H9 (cell line): ENCODE results near the gene DPF3. TPM values are rescaled to one million over a fixed set of nuclear protein-coding genes. Genes with fewer than 3 reads are reported as not detected.

Experiments
- DNase-seq: peaks from one replicate; pipeline ENCODE4 v3.0.0-alpha.2; 2017
- H2AFZ ChIP-seq: one replicate; pipeline ENCODE4 v1.6.1; 2013; ENCODE audit warnings: mild to moderate bottlenecking, low read length, control low read depth, moderate library complexity
- H2AK5ac ChIP-seq: 2 replicates; pipeline ENCODE4 v1.6.1; 2013; ENCODE audit warnings: low read length, control low read depth, mixed read lengths; ENCODE audit not compliant: insufficient read length
- H2BK120ac ChIP-seq: one replicate; pipeline ENCODE4 v1.6.1; 2013; ENCODE audit warnings: low read depth, mild to moderate bottlenecking, low read length, control low read depth, inconsistent platforms; ENCODE audit not compliant: poor library complexity, severe bottlenecking
- H2BK12ac ChIP-seq: 2 replicates; pipeline ENCODE4 v1.6.1; 2013; ENCODE audit warnings: low read length, control low read depth, mixed read lengths, low read depth; ENCODE audit not compliant: insufficient read length
- H2BK15ac ChIP-seq: 2 replicates; pipeline ENCODE4 v1.6.1; 2013; ENCODE audit warnings: low read depth, low read length, control low read depth
- H2BK20ac ChIP-seq: one replicate; pipeline ENCODE4 v1.6.1; 2013; ENCODE audit warnings: low read depth, mild to moderate bottlenecking, low read length, control low read depth, inconsistent platforms; ENCODE audit not compliant: poor library complexity, severe bottlenecking
- H2BK5ac ChIP-seq: 2 replicates; pipeline ENCODE4 v1.6.1; 2013; ENCODE audit warnings: low read length, control low read depth, mixed read lengths; ENCODE audit not compliant: insufficient read length
- H3K14ac ChIP-seq: 2 replicates; pipeline ENCODE4 v1.6.1; 2013; ENCODE audit warnings: low read length, control low read depth; ENCODE audit not compliant: insufficient read depth
- H3K18ac ChIP-seq: 2 replicates; pipeline ENCODE4 v1.6.1; 2013; ENCODE audit warnings: low read depth, mild to moderate bottlenecking, mixed read lengths, low read length, control low read depth; ENCODE audit not compliant: insufficient read length
- H3K23ac ChIP-seq: 2 replicates; pipeline ENCODE4 v1.6.1; 2013; ENCODE audit warnings: low read length, control low read depth, mixed read lengths, low read depth; ENCODE audit not compliant: insufficient read length
- H3K23me2 ChIP-seq: 2 replicates; pipeline ENCODE4 v1.6.1; 2013; ENCODE audit warnings: low read depth, mild to moderate bottlenecking, mixed read lengths, low read length, control low read depth; ENCODE audit not compliant: insufficient read length, poor library complexity, severe bottlenecking
- H3K27ac ChIP-seq: 2 replicates; pipeline ENCODE4 v1.5.1; 2013; ENCODE audit warnings: low read length, control low read depth, mixed read lengths, low read depth; ENCODE audit not compliant: insufficient read length
- H3K27me3 ChIP-seq: 2 replicates; pipeline ENCODE4 v1.6.1; 2013; ENCODE audit warnings: low read length, control low read depth, inconsistent platforms; ENCODE audit not compliant: insufficient read depth
- H3K4ac ChIP-seq: 2 replicates; pipeline ENCODE4 v1.6.1; 2013; ENCODE audit warnings: low read depth, mild to moderate bottlenecking, control low read depth, inconsistent platforms, low read length, moderate library complexity
- H3K4me1 ChIP-seq: 2 replicates; pipeline ENCODE4 v1.6.1; 2013; ENCODE audit warnings: low read length, control low read depth, inconsistent platforms; ENCODE audit not compliant: insufficient read depth
- H3K4me2 ChIP-seq: 2 replicates; pipeline ENCODE4 v1.6.1; 2013; ENCODE audit warnings: low read length, control low read depth, mixed read lengths; ENCODE audit not compliant: insufficient read length, insufficient read depth
- H3K56ac ChIP-seq: 2 replicates; pipeline ENCODE4 v1.6.1; 2013; ENCODE audit warnings: low read depth, mild to moderate bottlenecking, mixed read lengths, low read length, control low read depth; ENCODE audit not compliant: insufficient read length
- H3K79me1 ChIP-seq: 2 replicates; pipeline ENCODE4 v1.6.1; 2013; ENCODE audit warnings: low read depth, mild to moderate bottlenecking, moderate library complexity, low read length, control low read depth, inconsistent platforms; ENCODE audit not compliant: insufficient read depth, poor library complexity, severe bottlenecking
- H3K79me2 ChIP-seq: 2 replicates; pipeline ENCODE4 v1.6.1; 2013; ENCODE audit warnings: low read length, control low read depth, inconsistent platforms; ENCODE audit not compliant: insufficient read depth
- H3K9ac ChIP-seq: 2 replicates; pipeline ENCODE4 v1.6.1; 2013; ENCODE audit warnings: low read length, control low read depth, mixed read lengths; ENCODE audit not compliant: insufficient read length; ENCODE audit errors: extremely low read depth
- H3K9me3 ChIP-seq: one replicate; pipeline ENCODE4 v1.6.1; 2013; ENCODE audit warnings: low read depth, low read length, inconsistent platforms; ENCODE audit not compliant: control insufficient read depth
- H3T11ph ChIP-seq: one replicate; pipeline ENCODE4 v1.6.1; 2013; ENCODE audit warnings: mild to moderate bottlenecking, low read length, control low read depth, inconsistent platforms
- H4K20me1 ChIP-seq: one replicate; pipeline ENCODE4 v1.6.1; 2013; ENCODE audit not compliant: control insufficient read depth, insufficient read length, insufficient read depth
- H4K5ac ChIP-seq: 2 replicates; pipeline ENCODE4 v1.6.1; 2013; ENCODE audit warnings: low read depth, mild to moderate bottlenecking, mixed read lengths, low read length, control low read depth; ENCODE audit not compliant: insufficient read length
- H4K8ac ChIP-seq: replicated peaks from 2 replicates; pipeline ENCODE4 v1.6.1; 2013; ENCODE audit warnings: low read length, control low read depth, mixed read lengths, low read depth; ENCODE audit not compliant: insufficient read length
- H4K91ac ChIP-seq: 2 replicates; pipeline ENCODE4 v1.6.1; 2013; ENCODE audit warnings: low read depth, mild to moderate bottlenecking, moderate library complexity, mixed read lengths, low read length, control low read depth; ENCODE audit not compliant: insufficient read length
- H3K27ac Mint-ChIP-seq, 3 experiments: 2 replicates in 2 of 3; 3 replicates in 1 of 3; pipeline ENCODE4 v1.8.0; 2020 to 2021; ENCODE audit warnings: mixed read lengths in 3 of 3, mild to moderate bottlenecking in 1 of 3, moderate library complexity in 1 of 3
- H3K27me3 Mint-ChIP-seq: 2 replicates; pipeline ENCODE4 v1.8.0; 2021; ENCODE audit warnings: low read depth, mild to moderate bottlenecking, moderate library complexity, mixed read lengths
- H3K36me3 Mint-ChIP-seq, 3 experiments: 2 replicates in 2 of 3; 3 replicates in 1 of 3; pipeline ENCODE4 v1.8.0; 2020 to 2021; ENCODE audit warnings: low read depth in 3 of 3, mixed read lengths in 3 of 3; ENCODE audit not compliant: insufficient read depth in 1 of 3
- H3K4me1 Mint-ChIP-seq, 2 experiments: 2 replicates each; pipeline ENCODE4 v1.8.0; 2020; ENCODE audit warnings: mixed read lengths in 2 of 2
- H3K4me3 Mint-ChIP-seq, 2 experiments: 2 replicates in 1 of 2; 3 replicates in 1 of 2; pipeline ENCODE4 v1.8.0; 2020 to 2021; ENCODE audit warnings: mild to moderate bottlenecking in 2 of 2, mixed read lengths in 2 of 2, moderate library complexity in 1 of 2
- H3K9me3 Mint-ChIP-seq, 2 experiments: 2 replicates in 1 of 2; 3 replicates in 1 of 2; pipeline ENCODE4 v1.8.0; 2020; ENCODE audit warnings: mild to moderate bottlenecking in 2 of 2, mixed read lengths in 2 of 2, moderate library complexity in 1 of 2
- CTCF ChIP-seq: fragments of 200-600 bp; sonication (generic); conservative IDR thresholded peaks from 3 replicates; pipeline ENCODE4 v1.8.0; 2021; ENCODE audit warnings: antibody characterized with exemption, mild to moderate bottlenecking
- WGBS: extraction: QIAGEN DNeasy Blood & Tissue Kit; methylation state at CpG from one replicate; pipeline ENCODE4 v1.1.7; 2013; ENCODE audit warnings: missing lambda C conversion rate, low lambda C conversion rate, mixed read lengths; ENCODE audit not compliant: insufficient read length; ENCODE audit errors: extremely low coverage; 5-methylcytosine and 5-hydroxymethylcytosine counted together
- total RNA-seq: library from RNA; stranded (reverse); gene quantifications from 2 replicates; pipeline ENCODE4 v1.2.1, GENCODE V29; 2021

Gene DPF3
- total RNA-seq, 1 experiment from 2014 or later, result not detected

- peaks cover 33% of the 10 kb centered on the region for H3K27me3 Mint-ChIP-seq
- no peaks in the 10 kb centered on the region; a peak in 1 of 7 replicates for H3K36me3 Mint-ChIP-seq
- Histone ChIP-seq H2AFZ (no peak overlapping the region), H3K4ac (no peak overlapping the region), H4K20me1 (no peaks in the 10 kb centered on the region), H3K18ac (no peak overlapping the region), H3K9ac (no peak overlapping the region), H3K27ac (no peak overlapping the region), H2BK20ac (no peak overlapping the region), H2BK12ac (no peak overlapping the region), H2BK120ac (no peak overlapping the region), H2BK15ac (no peak overlapping the region), H3K4me2 (no peak overlapping the region), H3K79me1 (no peaks in the 10 kb centered on the region), H4K91ac (no peak overlapping the region), H3K14ac (no peak overlapping the region), H3K56ac (no peak overlapping the region), H3K27me3 (no peaks in the 10 kb centered on the region), H3T11ph (no peak overlapping the region), H3K23ac (no peak overlapping the region), H3K79me2 (no peaks in the 10 kb centered on the region), H4K8ac (no peak overlapping the region), H3K9me3 (no peaks in the 10 kb centered on the region), H2AK5ac (no peak overlapping the region), H3K4me1 (peaks cover 6% of the 10 kb centered on the region; the same call in 1 of the 2 replicates), H4K5ac (no peak overlapping the region), H2BK5ac (no peak overlapping the region), H3K23me2 (no peaks in the 10 kb centered on the region)
- DNase-seq, result no peak
- peaks cover 32 to 43% of the 10 kb centered on the region in 2 experiments for H3K4me1 Mint-ChIP-seq
- no CpG with 5 or more reads among the region's 2 CpGs for WGBS
- no peak for TF ChIP-seq CTCF
- no peak overlapping the region; a peak in 1 of 7 replicates for H3K27ac Mint-ChIP-seq
- H3K9me3 Mint-ChIP-seq, result peaks cover under 1 to 2% of the 10 kb centered on the region in 2 experiments; a peak in 2 of 5 replicates
- H3K4me3 Mint-ChIP-seq, result no peak overlapping the region
These were observed 13.1 kb downstream of the DPF3 start for GRCh38 chr14:72880820-72881219.
